GM23338 (cell line): ENCODE measurements around the gene TEDC1. TPM values are rescaled to one million over a fixed set of nuclear protein-coding genes. Genes with fewer than 3 reads are reported as not detected.

ENCODE experiments used
- ATAC-seq: fragments of 200-7000 bp; cut with Tn5 transposase; 3 replicates; pipeline ENCODE4 v1.9.1; 2020
- DNase-seq: peaks from one replicate; pipeline ENCODE4 v3.0.0-alpha.2; 2015; ENCODE audit warnings: low spot score
- H2AFZ ChIP-seq: fragments of 200-600 bp; sonication (generic); 2 replicates; pipeline ENCODE4 v1.8.0; 2016; ENCODE audit warnings: antibody characterized with exemption, mild to moderate bottlenecking, moderate library complexity
- H3F3A ChIP-seq: fragments of 200-600 bp; sonication (generic); replicated peaks from 2 replicates; pipeline ENCODE4 v1.8.0; 2017; ENCODE audit warnings: antibody characterized with exemption, mixed run types, low read depth
- H3K27ac ChIP-seq: fragments of 200-600 bp; sonication (generic); 2 replicates; pipeline ENCODE4 v1.6.1; 2016; ENCODE audit warnings: low read depth
- H3K27me3 ChIP-seq: fragments of 200-600 bp; sonication (generic); 2 replicates; pipeline ENCODE4 v1.8.0; 2016; ENCODE audit warnings: mild to moderate bottlenecking, mixed run types, moderate library complexity; ENCODE audit not compliant: insufficient read depth
- H3K36me3 ChIP-seq: fragments of 200-600 bp; sonication (generic); 2 replicates; pipeline ENCODE4 v1.8.0; 2016; ENCODE audit warnings: mild to moderate bottlenecking; ENCODE audit not compliant: insufficient read depth
- H3K4me1 ChIP-seq: fragments of 200-600 bp; sonication (generic); 2 replicates; pipeline ENCODE4 v1.8.0; 2016; ENCODE audit warnings: mild to moderate bottlenecking, moderate library complexity; ENCODE audit not compliant: insufficient read depth
- H3K4me2 ChIP-seq: fragments of 200-600 bp; sonication (generic); 2 replicates; pipeline ENCODE4 v1.7.1; 2017; ENCODE audit warnings: mixed run types
- H3K4me3 ChIP-seq: fragments of 200-600 bp; sonication (generic); 2 replicates; pipeline ENCODE4 v1.6.1; 2016; ENCODE audit warnings: mixed run types
- H3K79me2 ChIP-seq: fragments of 200-600 bp; sonication (generic); replicated peaks from 2 replicates; pipeline ENCODE4 v1.8.0; 2017; ENCODE audit warnings: mild to moderate bottlenecking; ENCODE audit not compliant: insufficient read depth
- H3K9me2 ChIP-seq: fragments of 200-600 bp; sonication (generic); 2 replicates; pipeline ENCODE4 v1.8.0; 2017; ENCODE audit not compliant: insufficient read depth
- H4K20me1 ChIP-seq: fragments of 200-600 bp; sonication (generic); replicated peaks from 2 replicates; pipeline ENCODE4 v1.8.0; 2017; ENCODE audit warnings: mild to moderate bottlenecking; ENCODE audit not compliant: insufficient read depth
- H3K27ac Mint-ChIP-seq: 2 replicates; pipeline ENCODE4 v1.8.0; 2020; ENCODE audit warnings: inconsistent platforms, mild to moderate bottlenecking, moderate library complexity, mixed read lengths
- H3K27me3 Mint-ChIP-seq: 3 replicates; pipeline ENCODE4 v1.8.0; 2022; ENCODE audit warnings: low read depth, mild to moderate bottlenecking, moderate library complexity, mixed read lengths, inconsistent platforms; ENCODE audit not compliant: insufficient read depth, poor library complexity
- H3K36me3 Mint-ChIP-seq: 3 replicates; pipeline ENCODE4 v1.8.0; 2021; ENCODE audit warnings: low read depth, mild to moderate bottlenecking, inconsistent platforms, moderate library complexity, mixed read lengths
- H3K4me1 Mint-ChIP-seq: 3 replicates; pipeline ENCODE4 v1.8.0; 2020; ENCODE audit warnings: mild to moderate bottlenecking, inconsistent platforms, mixed read lengths
- H3K4me3 Mint-ChIP-seq: 3 replicates; pipeline ENCODE4 v1.8.0; 2021; ENCODE audit warnings: moderate library complexity, mild to moderate bottlenecking, inconsistent platforms, mixed read lengths
- H3K9me3 Mint-ChIP-seq: 3 replicates; pipeline ENCODE4 v1.8.0; 2020; ENCODE audit warnings: moderate library complexity, mild to moderate bottlenecking, inconsistent platforms, mixed read lengths
- CREB1 ChIP-seq: fragments of 250-450 bp; sonication (Bioruptor Pico); IDR thresholded peaks from 2 replicates; pipeline ENCODE4 v1.5.0; 2020; ENCODE audit warnings: low read depth, mild to moderate bottlenecking, moderate library complexity
- CTCF ChIP-seq, 2 experiments: fragments of 200-600 bp in 1 of 2; sonication (generic) in 1 of 2; conservative IDR thresholded peaks; 2 replicates each; pipeline versions ENCODE4 v1.5.1 to v1.6.1; 2016 to 2017; ENCODE audit warnings: antibody characterized with exemption in 2 of 2, low read depth in 2 of 2, mild to moderate bottlenecking in 2 of 2, moderate library complexity in 1 of 2
- EZH2 ChIP-seq: fragments of 200-600 bp; sonication (generic); IDR thresholded peaks from one replicate; pipeline ENCODE4 v1.8.0; 2017; ENCODE audit warnings: antibody characterized with exemption, mild to moderate bottlenecking, low read depth; ENCODE audit not compliant: unreplicated experiment
- EZH2phosphoT487 ChIP-seq: fragments of 200-600 bp; sonication (generic); IDR thresholded peaks from one replicate; pipeline ENCODE4 v1.8.1; 2018; ENCODE audit warnings: antibody characterized with exemption; ENCODE audit not compliant: unreplicated experiment
- NANOG ChIP-seq: IDR thresholded peaks from 2 replicates; pipeline ENCODE4 v1.6.1; 2016; ENCODE audit warnings: antibody characterized with exemption, borderline replicate concordance
- POLR2AphosphoS5 ChIP-seq: IDR thresholded peaks from 2 replicates; pipeline ENCODE4 v1.6.1; 2016; ENCODE audit warnings: antibody characterized with exemption, low read depth
- ZNF462 ChIP-seq: fragments of 250-450 bp; sonication (Bioruptor Pico); IDR thresholded peaks from 2 replicates; pipeline ENCODE4 v1.5.0; 2020; ENCODE audit warnings: mild to moderate bottlenecking, moderate library complexity
- polyA plus RNA-seq: library from polyadenylated mRNA; unstranded; fragments of >200 nt; fragmentation: Nextera tagmentation; extraction: Ambion mirVana; gene quantifications from 2 replicates; pipeline ENCODE4 v1.2.1, GENCODE V29; 2016
- total RNA-seq: library from RNA; depleted of rRNA; stranded (reverse); fragments of >200 nt; shearing (Covaris generic); gene quantifications from 2 replicates; pipeline ENCODE4 v1.2.3, GENCODE V29; 2014

The TEDC1 gene
- total and polyA plus RNA-seq, 2 experiments from 2014 or later: 5.9 to 16.3 TPM

GRCh38 chr14:105480199-105480746 is 10.8 kb upstream of the TEDC1 start:
- Histone ChIP-seq H3K4me2 (peak overlapping the region; percentile 55; the same call in 1 of the 2 replicates), H3K4me1 (peaks cover 17% of the 10 kb centered on the region; the same call in 1 of the 2 replicates), H3K27me3 (peaks cover 93% of the 10 kb centered on the region), H3K4me3 (peak overlapping the region; percentile 51; the same call in 1 of the 2 replicates), H3F3A (0 out of 2 replicates have a peak, but pooled peaks cover 4% of the 10 kb centered on the region), H4K20me1 (no peaks in the 10 kb centered on the region), H3K9me2 (no peaks in the 10 kb centered on the region), H3K36me3 (no peaks in the 10 kb centered on the region), H3K79me2 (no peaks in the 10 kb centered on the region), H2AFZ (no peak overlapping the region), H3K27ac (no peak overlapping the region)
- H3K4me1 Mint-ChIP-seq: peaks cover 20% of the 10 kb centered on the region; the same call in 2 of the 3 replicates
- no peaks in the 10 kb centered on the region for H3K36me3 Mint-ChIP-seq
- H3K27me3 Mint-ChIP-seq: peaks cover 71% of the 10 kb centered on the region
- no peak overlapping the region; the same call in 2 of the 3 replicates for H3K4me3 Mint-ChIP-seq
- ATAC-seq (no peak), DNase-seq (no peak)
- H3K9me3 Mint-ChIP-seq: no peaks in the 10 kb centered on the region
- no peak for TF ChIP-seq ZNF462
- peak; percentile 39 for TF ChIP-seq EZH2
- no peak overlapping the region for H3K27ac Mint-ChIP-seq

GRCh38 chr14:105480807-105481801 is 9.9 kb upstream of the TEDC1 start:
- DNase-seq: peak; percentile 91
- Histone ChIP-seq H2AFZ (peak overlapping the region; percentile 95), H3K36me3 (no peaks in the 10 kb centered on the region), H3K27me3 (peaks cover 93% of the 10 kb centered on the region), H3F3A (no peaks in the 10 kb centered on the region), H3K4me2 (peak overlapping the region; percentile 87), H3K9me2 (no peaks in the 10 kb centered on the region), H3K79me2 (no peaks in the 10 kb centered on the region), H3K4me1 (peaks cover 12% of the 10 kb centered on the region; the same call in 1 of the 2 replicates), H3K27ac (no peak overlapping the region), H4K20me1 (no peaks in the 10 kb centered on the region), H3K4me3 (peak overlapping the region; percentile 51)
- H3K4me3 Mint-ChIP-seq: peak overlapping the region; percentile 60
- H3K36me3 Mint-ChIP-seq: no peaks in the 10 kb centered on the region
- peak; percentile 59 for ATAC-seq
- no peak overlapping the region for H3K27ac Mint-ChIP-seq
- peaks cover 20% of the 10 kb centered on the region; the same call in 2 of the 3 replicates for H3K4me1 Mint-ChIP-seq
- TF ChIP-seq POLR2AphosphoS5: peak; percentile 31; the same call in 1 of the 2 replicates
- TF ChIP-seq CREB1 (CRISPR knock-in tag): peak; percentile 56
- TF ChIP-seq EZH2phosphoT487: peak; percentile 6
- no peak for TF ChIP-seq NANOG
- TF ChIP-seq CTCF (conservative IDR thresholded peaks at IDR 0.05; ENCODE audit: low read depth in 2 of 2): peak; percentile 84 to 96
- no peaks in the 10 kb centered on the region for H3K9me3 Mint-ChIP-seq
- H3K27me3 Mint-ChIP-seq: peaks cover 71% of the 10 kb centered on the region
